ENCODE data around the gene HACD3.

DNA sequence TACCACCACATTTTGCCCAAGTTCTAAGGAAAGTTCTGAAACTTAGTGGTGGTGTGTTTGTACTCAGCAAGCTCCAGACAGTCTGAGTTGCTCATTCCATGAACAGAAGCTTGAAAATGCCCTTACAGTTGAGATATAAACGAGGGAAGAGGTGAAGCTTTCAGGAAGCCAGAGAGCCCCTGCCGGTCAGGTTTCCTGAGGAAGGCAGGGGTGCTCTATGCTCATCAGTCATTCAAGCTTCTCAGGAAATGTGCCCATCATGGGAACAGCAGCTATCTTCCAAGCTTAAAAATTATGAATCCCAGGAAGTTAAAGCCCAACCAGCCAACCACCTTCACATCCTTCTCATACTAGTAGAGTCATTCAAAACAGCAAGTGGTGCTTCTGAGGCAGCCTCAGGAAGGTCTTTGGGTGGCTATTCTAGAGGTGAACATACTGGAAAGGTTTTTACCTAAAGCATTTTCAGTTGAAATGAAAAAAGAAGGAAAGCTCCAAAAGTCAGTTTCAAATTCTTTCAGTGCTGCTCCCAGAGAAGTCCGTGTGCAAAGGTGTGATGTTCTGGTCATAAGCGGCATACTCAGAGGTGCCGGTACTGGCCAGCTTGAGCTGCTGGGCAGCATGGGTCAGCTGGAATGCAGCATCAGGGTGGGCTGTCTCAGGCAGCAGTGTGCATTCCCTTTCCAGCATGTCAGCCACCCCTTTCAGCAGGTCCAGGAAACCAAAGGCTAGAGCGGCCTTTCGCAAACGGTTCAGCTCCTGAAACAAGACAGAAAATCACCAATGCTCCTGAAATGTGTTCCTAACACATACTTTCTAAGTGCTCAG lies 48.9 kb downstream of the HACD3 start:
- TF ChIP-seq CTCF (IDR thresholded peaks at IDR 0.05; ENCODE audit: low read depth, low read length) (no peak), EZH2phosphoT487 (IDR thresholded peaks at IDR 0.05; ENCODE audit: low read depth) (no peak)

All from OCI-LY3 (cell line).